RWPE1 (cell line): ENCODE results near the gene TMEM43.

ENCODE experiments used
- CTCF ChIA-PET: fragments of 350-600 bp; sonication (Branson Sonifier 250); formaldehyde crosslinking; extraction: SDS; loops from one replicate; lab custom pipeline; 2021; lab: Yijun Ruan, JAX
- POLR2A ChIA-PET: fragments of 400-600 bp; formaldehyde crosslinking; extraction: SDS; loops from one replicate; lab custom pipeline; 2020; ENCODE audit warnings: antibody characterized with exemption; ENCODE audit not compliant: low non-redundant PET; lab: Yijun Ruan, JAX
- DNase-seq: peaks from one replicate; pipeline ENCODE4 v3.0.0; 2012; ENCODE audit warnings: low spot score
- H3K27ac ChIP-seq: fragments of 450-650 bp; 2 replicates; pipeline ENCODE4 v1.5.1; 2017
- TF ChIP-seq, protein P1 (sequence below): fragments of 450-650 bp; conservative IDR thresholded peaks from 2 replicates; pipeline ENCODE4 v1.5.1; 2017; ENCODE audit warnings: low read depth, mild to moderate bottlenecking

The TMEM43 gene

GRCh38 chr3:14186854-14187458 lies 62.1 kb downstream of the TMEM43 start:
- CTCF ChIA-PET = no interaction called here
- H3K27ac ChIP-seq = no peak overlapping the region
- POLR2A ChIA-PET = no interaction called here
- no peak for DNase-seq
- TF ChIP-seq, protein P1, sequence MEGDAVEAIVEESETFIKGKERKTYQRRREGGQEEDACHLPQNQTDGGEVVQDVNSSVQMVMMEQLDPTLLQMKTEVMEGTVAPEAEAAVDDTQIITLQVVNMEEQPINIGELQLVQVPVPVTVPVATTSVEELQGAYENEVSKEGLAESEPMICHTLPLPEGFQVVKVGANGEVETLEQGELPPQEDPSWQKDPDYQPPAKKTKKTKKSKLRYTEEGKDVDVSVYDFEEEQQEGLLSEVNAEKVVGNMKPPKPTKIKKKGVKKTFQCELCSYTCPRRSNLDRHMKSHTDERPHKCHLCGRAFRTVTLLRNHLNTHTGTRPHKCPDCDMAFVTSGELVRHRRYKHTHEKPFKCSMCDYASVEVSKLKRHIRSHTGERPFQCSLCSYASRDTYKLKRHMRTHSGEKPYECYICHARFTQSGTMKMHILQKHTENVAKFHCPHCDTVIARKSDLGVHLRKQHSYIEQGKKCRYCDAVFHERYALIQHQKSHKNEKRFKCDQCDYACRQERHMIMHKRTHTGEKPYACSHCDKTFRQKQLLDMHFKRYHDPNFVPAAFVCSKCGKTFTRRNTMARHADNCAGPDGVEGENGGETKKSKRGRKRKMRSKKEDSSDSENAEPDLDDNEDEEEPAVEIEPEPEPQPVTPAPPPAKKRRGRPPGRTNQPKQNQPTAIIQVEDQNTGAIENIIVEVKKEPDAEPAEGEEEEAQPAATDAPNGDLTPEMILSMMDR = no peak

DNA sequence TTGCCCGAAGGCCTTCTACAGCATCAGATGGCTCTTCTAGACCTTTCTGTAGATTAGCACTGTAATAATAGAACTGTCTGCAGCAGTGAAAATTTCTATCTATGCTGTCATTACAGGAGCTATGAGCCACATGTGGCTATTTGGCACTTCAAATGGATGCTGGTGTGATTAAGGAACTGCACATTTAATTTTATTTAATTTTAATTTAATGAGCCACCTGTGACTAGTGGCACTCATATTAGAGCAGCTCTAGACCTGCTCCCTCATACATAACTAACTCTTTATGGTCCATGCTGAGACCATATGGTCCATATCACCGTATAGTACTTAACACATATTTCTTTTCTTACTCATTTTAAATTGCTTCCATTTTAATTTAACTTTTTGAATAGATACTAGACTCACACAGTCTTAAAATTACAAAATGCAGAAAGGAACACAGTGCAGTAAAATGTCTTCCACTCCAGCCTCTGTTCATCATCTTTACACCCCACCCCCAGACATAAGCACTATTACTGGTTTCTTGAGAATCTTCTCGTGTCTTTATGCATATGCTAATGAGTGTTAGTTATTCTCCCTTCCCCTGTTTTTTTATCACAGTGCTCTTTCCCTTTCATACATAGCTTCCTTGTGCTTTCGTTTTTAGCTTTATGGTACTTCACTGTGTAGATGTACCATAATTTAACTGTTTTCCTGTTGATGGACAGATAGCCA lies 63.3 kb downstream of the TMEM43 start:
- TF ChIP-seq, protein P1 = no peak
- CTCF ChIA-PET = interaction anchor here (0.5 kb wide), 1 partner anchor 55 kb away, joined by 3 read pairs; no protein-coding TSS in a partner anchor
- no peak for DNase-seq
- POLR2A ChIA-PET = no interaction called here
- H3K27ac ChIP-seq = no peak overlapping the region
